Measurements from ENCODE around the gene CRAMP1.

The CRAMP1 gene

DNA sequence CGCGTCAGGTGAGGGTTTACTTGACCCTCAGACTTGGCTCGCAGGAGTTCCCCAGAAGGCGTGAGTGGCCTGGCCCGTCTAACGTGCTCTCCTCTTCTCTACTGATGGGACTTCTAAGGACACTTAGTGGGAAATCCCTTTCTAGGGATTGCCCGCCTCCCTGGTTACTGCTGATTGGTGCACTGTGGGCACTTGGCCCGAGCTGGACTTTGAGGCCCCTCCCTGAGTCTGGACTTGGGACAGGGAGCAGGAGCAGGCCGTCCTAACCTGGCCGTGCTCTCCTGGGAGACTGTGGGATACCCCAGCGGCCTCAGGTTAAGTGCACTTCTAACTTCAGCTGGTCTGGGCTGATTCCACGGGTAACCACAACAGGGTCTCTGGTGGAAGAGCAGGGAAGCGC lies 15.0 kb upstream of the CRAMP1 start:
- Histone ChIP-seq H3K4me3 (ENCODE audit: low read length in 2 of 2) (no peak overlapping the region), H3K9me3 (replicated peaks in 1 of 2; ENCODE audit: control insufficient read depth in 2 of 2, insufficient read depth in 1 of 2, low read depth in 1 of 2, low read length in 2 of 2) (peaks cover 0 to 6% of the 10 kb centered on the region in 2 donors), H3K4ac (ENCODE audit: low read length) (no peak overlapping the region), H3K79me1 (ENCODE audit: low read depth, low read length) (peaks cover 5% of the 10 kb centered on the region), H4K8ac (ENCODE audit: low read depth, low read length) (no peak overlapping the region), H3K36me3 (replicated peaks in 1 of 2; ENCODE audit: control insufficient read depth in 2 of 2, insufficient read depth in 2 of 2, low read length in 2 of 2) (peaks cover 21 to 65% of the 10 kb centered on the region in 2 donors), H4K91ac (ENCODE audit: low read depth, low read length, poor library complexity) (no peak overlapping the region), H2BK120ac (ENCODE audit: low read depth, low read length) (no peak overlapping the region), H3K4me1 (ENCODE audit: control insufficient read depth in 2 of 2, insufficient read depth in 1 of 2, low read depth in 1 of 2, low read length in 2 of 2) (no peaks in the 10 kb centered on the region), H3K4me2 (ENCODE audit: insufficient read depth, low read length, poor library complexity, severe bottlenecking) (no peak overlapping the region), H2AFZ (ENCODE audit: low read length) (no peak overlapping the region), H2BK12ac (ENCODE audit: low read length) (no peak overlapping the region), H3K27ac (replicated peaks; ENCODE audit: low read length) (no peak overlapping the region), H3K14ac (ENCODE audit: low read length) (no peak overlapping the region), H2BK15ac (ENCODE audit: low read length) (no peak overlapping the region), H2AK5ac (ENCODE audit: low read depth, low read length) (no peak overlapping the region), H3K9ac (ENCODE audit: low read depth, low read length, poor library complexity) (no peak overlapping the region), H3K27me3 (ENCODE audit: control insufficient read depth in 3 of 3, insufficient read depth in 3 of 3, low read depth in 1 of 3, low read length in 3 of 3) (no peaks in the 10 kb centered on the region), H3K23ac (ENCODE audit: low read depth, low read length, poor library complexity) (peak overlapping the region; percentile 35), H2BK5ac (ENCODE audit: low read length) (no peak overlapping the region), H3K18ac (ENCODE audit: low read length) (no peak overlapping the region)
- no CpG with 5 or more reads among the region's 13 CpGs for WGBS, 2 donors (ENCODE audit: extremely low coverage in 2 of 2, insufficient read length in 2 of 2, insufficient replicate concordance in 1 of 2)
- no peak for DNase-seq (ENCODE audit: low spot score)

DNA sequence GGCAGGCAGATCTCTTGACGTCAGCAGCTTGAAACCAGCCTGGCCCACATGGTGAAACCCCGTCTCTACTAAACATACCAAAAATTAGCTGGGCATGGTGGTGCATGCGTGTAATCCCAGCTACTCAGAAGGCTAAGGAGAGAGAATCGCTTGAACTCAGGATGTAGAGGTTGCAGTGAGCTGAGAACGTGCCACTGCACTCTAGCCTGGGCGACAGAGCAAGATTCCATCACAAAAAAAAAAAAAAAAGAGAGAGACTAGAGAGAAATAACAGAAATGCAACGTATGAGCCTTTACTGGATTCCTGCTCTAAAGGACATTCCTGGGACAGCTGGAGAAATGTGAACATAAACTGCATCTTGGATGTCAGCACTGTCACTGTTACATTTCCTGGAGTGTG lies 11.1 kb upstream of the CRAMP1 start:
- WGBS, 2 donors (ENCODE audit: extremely low coverage in 2 of 2, insufficient read length in 2 of 2, insufficient replicate concordance in 1 of 2): no CpG with 5 or more reads among the region's 7 CpGs
- no peak overlapping the region for H2BK12ac ChIP-seq (ENCODE audit: low read length)

DNA sequence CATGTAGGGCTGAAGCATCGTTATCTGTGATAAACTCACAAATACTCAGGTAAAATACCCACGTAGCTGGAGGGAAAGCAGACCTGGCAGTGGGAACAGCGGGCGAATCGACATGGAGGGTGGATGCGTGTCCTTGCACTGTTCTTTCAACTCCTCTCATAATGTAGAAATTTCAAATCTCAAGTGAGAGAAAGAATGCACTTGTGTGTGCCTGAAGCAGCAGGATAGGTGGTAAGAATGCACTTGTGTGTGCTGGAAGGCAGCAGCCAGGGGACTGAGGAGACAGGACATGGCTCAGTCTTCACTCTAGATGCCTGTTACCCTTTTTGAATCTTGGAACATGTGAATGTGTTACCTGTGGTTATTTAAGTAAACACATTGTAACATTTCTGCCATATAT lies 10.7 kb upstream of the CRAMP1 start:
- Histone ChIP-seq H2BK15ac (ENCODE audit: low read length) (no peak overlapping the region), H3K9ac (ENCODE audit: low read depth, low read length, poor library complexity) (no peak overlapping the region), H3K9me3 (replicated peaks in 1 of 2; ENCODE audit: control insufficient read depth in 2 of 2, insufficient read depth in 1 of 2, low read depth in 1 of 2, low read length in 2 of 2) (peaks cover 0 to 6% of the 10 kb centered on the region in 2 donors), H3K4me1 (ENCODE audit: control insufficient read depth in 2 of 2, insufficient read depth in 1 of 2, low read depth in 1 of 2, low read length in 2 of 2) (no peaks in the 10 kb centered on the region), H3K27me3 (ENCODE audit: control insufficient read depth in 3 of 3, insufficient read depth in 3 of 3, low read depth in 1 of 3, low read length in 3 of 3) (no peaks in the 10 kb centered on the region), H2BK12ac (ENCODE audit: low read length) (no peak overlapping the region), H3K18ac (ENCODE audit: low read length) (no peak overlapping the region), H3K79me1 (ENCODE audit: low read depth, low read length) (peaks cover 3% of the 10 kb centered on the region), H4K91ac (ENCODE audit: low read depth, low read length, poor library complexity) (no peak overlapping the region), H2BK120ac (ENCODE audit: low read depth, low read length) (no peak overlapping the region), H3K27ac (replicated peaks; ENCODE audit: low read length) (no peak overlapping the region), H3K4me3 (ENCODE audit: low read length in 2 of 2) (no peak overlapping the region), H4K8ac (ENCODE audit: low read depth, low read length) (no peak overlapping the region), H3K36me3 (replicated peaks in 1 of 2; ENCODE audit: control insufficient read depth in 2 of 2, insufficient read depth in 2 of 2, low read length in 2 of 2) (peaks cover 26 to 64% of the 10 kb centered on the region in 2 donors), H2AK5ac (ENCODE audit: low read depth, low read length) (no peak overlapping the region), H2AFZ (ENCODE audit: low read length) (no peak overlapping the region), H3K14ac (ENCODE audit: low read length) (no peak overlapping the region), H2BK5ac (ENCODE audit: low read length) (no peak overlapping the region), H3K4ac (ENCODE audit: low read length) (no peak overlapping the region), H3K23ac (ENCODE audit: low read depth, low read length, poor library complexity) (no peak overlapping the region), H3K4me2 (ENCODE audit: insufficient read depth, low read length, poor library complexity, severe bottlenecking) (no peak overlapping the region)
- no CpG with 5 or more reads among the region's 6 CpGs for WGBS, 2 donors (ENCODE audit: extremely low coverage in 2 of 2, insufficient read length in 2 of 2, insufficient replicate concordance in 1 of 2)
- DNase-seq (ENCODE audit: low spot score): no peak

More for the DNA sequence above, 11.1 kb upstream of the CRAMP1 start:
- Histone ChIP-seq H2BK5ac (ENCODE audit: low read length) (no peak overlapping the region), H3K79me1 (ENCODE audit: low read depth, low read length) (peaks cover 3% of the 10 kb centered on the region), H4K8ac (ENCODE audit: low read depth, low read length) (no peak overlapping the region), H3K9ac (ENCODE audit: low read depth, low read length, poor library complexity) (no peak overlapping the region), H4K91ac (ENCODE audit: low read depth, low read length, poor library complexity) (no peak overlapping the region), H2AK5ac (ENCODE audit: low read depth, low read length) (no peak overlapping the region), H3K4me2 (ENCODE audit: insufficient read depth, low read length, poor library complexity, severe bottlenecking) (no peak overlapping the region), H3K14ac (ENCODE audit: low read length) (no peak overlapping the region), H3K18ac (ENCODE audit: low read length) (no peak overlapping the region), H3K4ac (ENCODE audit: low read length) (no peak overlapping the region), H3K27me3 (ENCODE audit: control insufficient read depth in 3 of 3, insufficient read depth in 3 of 3, low read depth in 1 of 3, low read length in 3 of 3) (no peaks in the 10 kb centered on the region), H2BK120ac (ENCODE audit: low read depth, low read length) (no peak overlapping the region), H3K27ac (replicated peaks; ENCODE audit: low read length) (no peak overlapping the region), H2AFZ (ENCODE audit: low read length) (no peak overlapping the region), H3K9me3 (replicated peaks in 1 of 2; ENCODE audit: control insufficient read depth in 2 of 2, insufficient read depth in 1 of 2, low read depth in 1 of 2, low read length in 2 of 2) (peaks cover 0 to 6% of the 10 kb centered on the region in 2 donors), H3K4me1 (ENCODE audit: control insufficient read depth in 2 of 2, insufficient read depth in 1 of 2, low read depth in 1 of 2, low read length in 2 of 2) (no peaks in the 10 kb centered on the region), H2BK15ac (ENCODE audit: low read length) (no peak overlapping the region), H3K4me3 (ENCODE audit: low read length in 2 of 2) (no peak overlapping the region), H3K36me3 (replicated peaks in 1 of 2; ENCODE audit: control insufficient read depth in 2 of 2, insufficient read depth in 2 of 2, low read length in 2 of 2) (peaks cover 24 to 64% of the 10 kb centered on the region in 2 donors), H3K23ac (ENCODE audit: low read depth, low read length, poor library complexity) (no peak overlapping the region)
- DNase-seq (ENCODE audit: low spot score): no peak

DNA sequence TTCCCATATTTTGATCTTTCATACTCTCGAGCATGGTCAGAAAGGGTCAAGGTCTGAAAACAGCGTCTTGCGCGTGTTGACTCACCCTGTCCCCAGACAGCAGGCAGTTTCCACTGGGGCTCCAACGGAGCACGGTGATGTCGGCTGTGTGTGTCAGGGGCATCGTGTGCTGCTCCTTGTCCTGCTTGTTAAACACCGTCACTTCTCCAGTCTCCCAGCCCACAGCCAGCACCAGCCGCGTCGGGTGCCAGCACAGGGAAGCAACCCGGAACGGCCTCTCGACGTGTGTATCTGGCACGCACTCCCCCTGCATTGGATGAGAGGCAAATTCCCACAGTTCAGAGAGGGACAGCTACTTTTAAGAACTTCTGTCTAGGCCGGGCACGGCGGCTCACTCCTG lies 9.9 kb upstream of the CRAMP1 start:
- H3K4ac ChIP-seq (ENCODE audit: low read length): no peak overlapping the region
- H3K27me3 ChIP-seq (ENCODE audit: control insufficient read depth in 3 of 3, insufficient read depth in 3 of 3, low read depth in 1 of 3, low read length in 3 of 3): no peaks in the 10 kb centered on the region
- no CpG with 5 or more reads among the region's 20 CpGs for WGBS, 2 donors (ENCODE audit: extremely low coverage in 2 of 2, insufficient read length in 2 of 2, insufficient replicate concordance in 1 of 2)

More for the DNA sequence above, 9.9 kb upstream of the CRAMP1 start:
- H2BK12ac ChIP-seq (ENCODE audit: low read length): no peak overlapping the region
- peak overlapping the region; percentile 72 for H4K8ac ChIP-seq (ENCODE audit: low read depth, low read length)
- H4K91ac ChIP-seq (ENCODE audit: low read depth, low read length, poor library complexity): no peak overlapping the region
- peak overlapping the region; percentile 30 for H3K9ac ChIP-seq (ENCODE audit: low read depth, low read length, poor library complexity)
- H3K79me1 ChIP-seq (ENCODE audit: low read depth, low read length): no peaks in the 10 kb centered on the region
- no peak overlapping the region for H2BK15ac ChIP-seq (ENCODE audit: low read length)
- H3K36me3 ChIP-seq (replicated peaks in 1 of 2; ENCODE audit: control insufficient read depth in 2 of 2, insufficient read depth in 2 of 2, low read length in 2 of 2): peaks cover 33 to 64% of the 10 kb centered on the region in 2 donors
- no peaks in the 10 kb centered on the region for H3K4me1 ChIP-seq (ENCODE audit: control insufficient read depth in 2 of 2, insufficient read depth in 1 of 2, low read depth in 1 of 2, low read length in 2 of 2)
- no peak overlapping the region for H3K18ac ChIP-seq (ENCODE audit: low read length)
- no peak overlapping the region for H3K23ac ChIP-seq (ENCODE audit: low read depth, low read length, poor library complexity)
- H3K4me2 ChIP-seq (ENCODE audit: insufficient read depth, low read length, poor library complexity, severe bottlenecking): no peak overlapping the region
- H3K4me3 ChIP-seq (ENCODE audit: low read length in 2 of 2): no peak overlapping the region
- no peak overlapping the region for H3K14ac ChIP-seq (ENCODE audit: low read length)
- peaks cover 0 to 4% of the 10 kb centered on the region in 2 donors for H3K9me3 ChIP-seq (replicated peaks in 1 of 2; ENCODE audit: control insufficient read depth in 2 of 2, insufficient read depth in 1 of 2, low read depth in 1 of 2, low read length in 2 of 2)
- DNase-seq (ENCODE audit: low spot score): no peak
- H2AFZ ChIP-seq (ENCODE audit: low read length): no peak overlapping the region
- H2BK5ac ChIP-seq (ENCODE audit: low read length): peak overlapping the region; percentile 82
- no peak overlapping the region for H3K27ac ChIP-seq (replicated peaks; ENCODE audit: low read length)
- H2BK120ac ChIP-seq (ENCODE audit: low read depth, low read length): no peak overlapping the region
- H2AK5ac ChIP-seq (ENCODE audit: low read depth, low read length): no peak overlapping the region

Measured in neuronal stem cell (in vitro differentiated cells).